Activated CD8-positive, alpha-beta memory T cell treated with anti-CD3 and anti-CD28 coated beads, Interleukin-2, amount 10 ng/mL, durations not matched to agents 7 days and 5 days (primary cell): ENCODE results near the gene ING2. TPM values are rescaled to one million over a fixed set of nuclear protein-coding genes. Genes with fewer than 3 reads are reported as not detected.
"Not testable (repeated sequence)": the region's sequence is repeated elsewhere in the genome, so short reads cannot be mapped to it uniquely, and the experiment has no call there.

Experiments
- ATAC-seq: fragments of 150-1000 bp; cut with Tn5 transposase; one replicate; pipeline ENCODE4 v1.10.0; 2021; ENCODE audit warnings: moderate library complexity
- CTCF ChIA-PET: fragments of 350-600 bp; sonication (Branson Sonifier 250); formaldehyde crosslinking; loops from one replicate; lab custom pipeline; 2021; ENCODE audit warnings: antibody characterized with exemption; lab: Charles Lee
- DNase-seq: peaks from one replicate; pipeline ENCODE4 v3.0.0-alpha.2; 2020
- H3K27ac Mint-ChIP-seq: one replicate; pipeline ENCODE4 v1.8.0; 2021; ENCODE audit warnings: mild to moderate bottlenecking, mixed read lengths
- H3K27me3 Mint-ChIP-seq: one replicate; pipeline ENCODE4 v1.8.0; 2021; ENCODE audit warnings: mixed read lengths
- H3K36me3 Mint-ChIP-seq: one replicate; pipeline ENCODE4 v1.8.0; 2021; ENCODE audit warnings: mild to moderate bottlenecking, mixed read lengths
- H3K4me1 Mint-ChIP-seq: one replicate; pipeline ENCODE4 v1.8.0; 2021; ENCODE audit warnings: mixed read lengths
- H3K4me3 Mint-ChIP-seq: one replicate; pipeline ENCODE4 v1.8.0; 2021; ENCODE audit warnings: mild to moderate bottlenecking, moderate library complexity, mixed read lengths
- H3K9me3 Mint-ChIP-seq: one replicate; pipeline ENCODE4 v1.8.0; 2022; ENCODE audit warnings: low read depth, mixed read lengths
- total RNA-seq, 2 experiments: library from RNA; stranded (reverse); gene quantifications; one replicate each; pipeline ENCODE4 v1.2.3, GENCODE V29; 2021

Gene ING2
- total RNA-seq, 2 experiments from 2014 or later, result 11.4 to 12.4 TPM

DNA sequence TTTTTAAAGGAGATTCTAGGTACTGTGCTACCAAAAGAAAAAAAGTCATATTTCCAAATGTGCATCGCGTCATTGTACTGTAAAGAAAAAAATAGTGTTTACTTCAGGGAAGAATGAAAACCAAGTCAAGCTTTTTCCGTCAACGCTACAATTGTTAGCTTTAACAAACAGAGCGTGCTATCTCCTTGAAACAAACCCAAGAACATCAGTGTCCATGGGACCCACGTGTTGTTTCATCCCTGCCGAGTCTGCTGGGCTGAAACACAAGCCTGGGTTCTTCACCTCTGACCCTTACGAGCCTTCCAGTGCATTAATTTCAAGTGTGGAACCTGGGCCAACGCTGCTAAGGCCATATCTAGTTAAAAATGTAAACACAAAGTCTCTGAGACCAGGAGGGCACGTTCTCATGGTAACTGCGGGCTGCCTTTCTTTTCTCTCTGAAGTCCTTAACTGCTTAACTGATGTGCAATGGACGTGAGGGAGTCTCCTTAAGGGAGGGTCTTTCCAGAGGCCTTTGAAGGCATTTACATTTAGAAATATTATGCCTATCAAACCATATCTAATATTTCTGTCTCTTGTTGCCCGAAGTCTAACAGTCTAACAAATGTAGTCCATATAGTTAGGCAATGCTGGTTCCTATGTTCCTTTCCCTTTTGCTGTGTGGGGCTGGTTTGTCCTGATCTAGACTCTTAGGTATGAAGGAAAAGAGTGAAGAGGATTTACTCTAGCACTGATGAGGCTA lies 36.3 kb downstream of the ING2 start:
- peaks cover 19% of the 10 kb centered on the region for H3K27me3 Mint-ChIP-seq
- DNase-seq (no peak), ATAC-seq (no peak)
- H3K4me1 Mint-ChIP-seq, result no peaks in the 10 kb centered on the region
- no peak overlapping the region for H3K27ac Mint-ChIP-seq
- CTCF ChIA-PET, result interaction anchor here (1.0 kb wide), 2 partner anchors 18 to 62 kb away, joined by 3 read pairs; no protein-coding TSS in a partner anchor
- H3K9me3 Mint-ChIP-seq, result no peaks in the 10 kb centered on the region
- no peaks in the 10 kb centered on the region for H3K36me3 Mint-ChIP-seq
- no peak overlapping the region for H3K4me3 Mint-ChIP-seq

DNA sequence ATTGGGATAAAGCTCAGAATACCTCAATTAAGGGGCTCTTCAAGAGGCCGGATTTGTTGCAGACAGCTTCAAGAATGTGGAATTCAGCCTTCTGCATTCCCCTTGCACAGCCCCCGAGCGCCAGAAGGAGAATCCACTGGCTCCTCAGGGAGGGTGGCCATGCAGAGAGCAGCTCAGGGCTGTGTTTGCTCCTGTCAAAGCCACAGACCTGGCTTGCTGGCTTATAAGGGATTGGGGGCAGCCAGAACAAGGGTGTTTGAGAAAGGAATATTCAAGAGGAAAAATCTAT lies 36.8 kb downstream of the ING2 start:
- DNase-seq, result no peak
- ATAC-seq, result no peak
- no peak overlapping the region for H3K27ac Mint-ChIP-seq
- no peaks in the 10 kb centered on the region for H3K9me3 Mint-ChIP-seq
- no peaks in the 10 kb centered on the region for H3K4me1 Mint-ChIP-seq
- H3K36me3 Mint-ChIP-seq, result no peaks in the 10 kb centered on the region
- no peak overlapping the region for H3K4me3 Mint-ChIP-seq
- CTCF ChIA-PET, result interaction anchor here (1.0 kb wide), 2 partner anchors 18 to 61 kb away, joined by 3 read pairs; no protein-coding TSS in a partner anchor
- peaks cover 19% of the 10 kb centered on the region for H3K27me3 Mint-ChIP-seq

DNA sequence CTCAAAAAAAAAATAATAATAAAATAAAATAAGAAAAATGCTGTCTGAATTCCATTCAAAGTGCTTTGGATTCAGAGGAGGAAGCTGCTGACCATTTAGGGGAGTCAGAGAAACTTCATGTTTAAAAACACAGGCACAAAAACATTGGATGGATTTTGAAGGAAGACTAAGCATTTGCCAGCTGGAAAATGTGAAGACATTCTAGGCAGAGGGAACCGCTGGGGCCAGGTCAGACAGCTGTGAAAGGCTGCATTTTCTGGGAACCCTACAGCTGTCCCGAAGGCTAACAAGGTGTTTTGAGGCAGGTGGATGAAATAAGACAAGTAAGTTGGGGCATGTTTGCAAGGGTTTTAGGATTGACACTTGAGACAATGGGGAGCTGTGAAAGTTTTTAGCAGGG lies 38.6 kb downstream of the ING2 start:
- Mint-ChIP-seq H3K9me3 (no peaks in the 10 kb centered on the region), H3K27me3 (peaks cover 21% of the 10 kb centered on the region), H3K4me3 (no peak overlapping the region), H3K4me1 (no peaks in the 10 kb centered on the region), H3K36me3 (no peaks in the 10 kb centered on the region), H3K27ac (no peak overlapping the region)
- CTCF ChIA-PET, result no interaction called here
- no peak for DNase-seq
- no peak for ATAC-seq

DNA sequence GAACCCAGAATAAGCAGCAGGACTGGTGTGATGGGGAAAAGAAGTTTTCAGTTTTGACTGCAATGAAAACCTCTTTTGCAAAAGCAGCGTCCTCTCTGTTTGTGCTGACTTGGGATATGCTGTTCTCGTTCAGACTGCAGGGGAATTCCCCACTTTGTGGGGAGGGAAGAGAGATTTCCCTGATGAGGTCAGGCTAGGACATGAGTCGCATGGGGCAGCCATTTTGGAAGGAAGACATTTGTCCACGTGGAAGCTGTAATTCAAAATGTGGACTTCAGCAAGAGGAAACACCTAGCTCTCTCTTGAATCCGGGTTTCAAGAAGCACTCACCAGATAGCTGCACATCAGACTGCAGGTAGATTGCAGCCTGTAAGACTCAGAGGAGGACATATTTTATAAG lies 39.3 kb downstream of the ING2 start:
- DNase-seq (no peak), ATAC-seq (no peak)
- H3K27ac Mint-ChIP-seq, result no peak overlapping the region
- CTCF ChIA-PET, result no interaction called here
- H3K27me3 Mint-ChIP-seq, result peaks cover 26% of the 10 kb centered on the region
- no peaks in the 10 kb centered on the region for H3K4me1 Mint-ChIP-seq
- no peak overlapping the region for H3K4me3 Mint-ChIP-seq
- H3K9me3 Mint-ChIP-seq, result no peaks in the 10 kb centered on the region
- no peaks in the 10 kb centered on the region for H3K36me3 Mint-ChIP-seq

DNA sequence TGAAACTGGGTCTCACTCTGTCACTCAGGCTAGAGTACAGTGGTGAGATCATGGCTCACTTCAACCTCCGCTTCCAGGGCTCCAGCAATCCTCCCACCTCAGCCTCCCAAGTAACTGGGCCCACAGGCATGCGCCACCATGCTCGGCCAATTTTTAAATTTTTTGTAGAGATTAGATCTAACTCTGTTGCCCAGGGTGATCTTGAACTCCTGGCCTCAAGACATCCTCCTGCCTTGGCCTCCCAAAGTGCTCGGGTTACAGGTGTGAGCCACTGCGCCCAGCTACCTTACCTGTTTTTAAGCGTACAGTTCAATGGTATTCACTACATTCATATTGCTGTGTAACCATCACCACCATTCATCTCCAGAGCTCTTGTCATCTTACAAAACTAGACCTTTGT lies 41.5 kb downstream of the ING2 start:
- ATAC-seq, result no peak
- H3K4me1 Mint-ChIP-seq, result peaks cover 3% of the 10 kb centered on the region
- H3K27ac Mint-ChIP-seq, result no peak overlapping the region
- no peak overlapping the region for H3K4me3 Mint-ChIP-seq
- CTCF ChIA-PET, result interaction anchor here (0.7 kb wide), 1 partner anchor 838 kb away, joined by 3 read pairs; no protein-coding TSS in a partner anchor
- peaks cover 26% of the 10 kb centered on the region for H3K27me3 Mint-ChIP-seq
- H3K36me3 Mint-ChIP-seq, result no peaks in the 10 kb centered on the region
- DNase-seq, result no peak
- H3K9me3 Mint-ChIP-seq, result no peaks in the 10 kb centered on the region

DNA sequence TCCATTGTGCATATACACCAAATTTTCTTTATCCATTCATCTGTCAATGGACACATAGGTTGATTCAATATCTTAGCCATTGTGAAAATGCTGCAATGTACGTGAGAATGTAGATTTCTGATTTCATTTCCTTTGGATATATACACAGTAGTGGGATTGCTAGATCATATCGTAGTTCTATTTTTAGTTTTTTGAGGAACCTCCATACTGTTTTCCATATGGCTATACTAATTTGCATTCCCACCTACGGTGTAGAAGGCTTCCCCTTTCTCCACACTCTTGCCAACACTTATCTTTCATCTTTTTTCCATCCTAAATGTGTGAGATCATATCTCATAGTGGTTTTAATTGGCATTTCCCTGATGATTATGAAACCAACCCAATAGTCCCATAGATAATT lies 43.4 kb downstream of the ING2 start:
- Mint-ChIP-seq H3K4me1 (peaks cover 3% of the 10 kb centered on the region), H3K27ac (no peak overlapping the region), H3K27me3 (peaks cover 20% of the 10 kb centered on the region), H3K4me3 (no peak overlapping the region), H3K36me3 (peaks cover 3% of the 10 kb centered on the region), H3K9me3 (peaks cover 5% of the 10 kb centered on the region)
- ATAC-seq, result no peak
- CTCF ChIA-PET, result no interaction called here
- DNase-seq, result no peak

DNA sequence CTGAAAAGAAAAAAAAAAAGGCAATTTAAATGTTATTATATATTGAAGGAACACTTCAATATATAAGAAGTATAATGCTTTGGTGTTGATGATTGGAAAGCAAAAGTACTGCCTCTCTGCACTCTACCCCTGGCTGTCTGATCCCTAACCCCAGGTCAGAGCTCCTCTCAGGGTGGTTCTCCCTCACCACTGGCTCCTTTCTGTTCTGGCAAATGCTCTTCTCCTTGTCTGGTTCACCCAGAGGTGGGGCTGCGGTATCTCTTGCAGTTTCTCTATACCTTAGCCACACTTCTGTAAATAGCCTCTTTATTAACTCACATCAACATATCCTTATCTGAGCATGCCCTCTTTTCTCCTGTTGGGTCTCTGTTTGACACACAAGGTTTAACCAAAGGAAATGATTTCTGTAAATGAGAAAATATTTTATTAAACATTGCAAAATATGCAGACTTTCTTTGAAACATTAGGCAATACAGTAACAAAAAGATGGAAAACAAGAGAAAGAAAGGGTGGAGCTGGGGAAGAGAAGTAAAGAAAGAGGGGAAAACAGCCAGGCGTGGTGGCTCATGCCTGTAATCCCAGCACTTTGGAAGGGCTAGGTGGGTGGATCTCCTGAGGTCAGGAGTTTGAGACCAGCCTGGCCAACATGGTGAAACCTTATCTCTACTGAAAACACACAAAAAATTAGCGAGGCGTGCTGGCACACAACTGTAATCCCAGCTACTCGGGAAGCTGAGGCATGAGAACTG lies 45.7 kb downstream of the ING2 start:
- peaks cover 5% of the 10 kb centered on the region for H3K9me3 Mint-ChIP-seq
- CTCF ChIA-PET, result no interaction called here
- DNase-seq (no peak), ATAC-seq (no peak)
- H3K4me3 Mint-ChIP-seq, result no peak overlapping the region
- peaks cover 3% of the 10 kb centered on the region for H3K36me3 Mint-ChIP-seq
- no peak overlapping the region for H3K27ac Mint-ChIP-seq
- H3K4me1 Mint-ChIP-seq, result peaks cover 3% of the 10 kb centered on the region
- peaks cover 15% of the 10 kb centered on the region for H3K27me3 Mint-ChIP-seq

DNA sequence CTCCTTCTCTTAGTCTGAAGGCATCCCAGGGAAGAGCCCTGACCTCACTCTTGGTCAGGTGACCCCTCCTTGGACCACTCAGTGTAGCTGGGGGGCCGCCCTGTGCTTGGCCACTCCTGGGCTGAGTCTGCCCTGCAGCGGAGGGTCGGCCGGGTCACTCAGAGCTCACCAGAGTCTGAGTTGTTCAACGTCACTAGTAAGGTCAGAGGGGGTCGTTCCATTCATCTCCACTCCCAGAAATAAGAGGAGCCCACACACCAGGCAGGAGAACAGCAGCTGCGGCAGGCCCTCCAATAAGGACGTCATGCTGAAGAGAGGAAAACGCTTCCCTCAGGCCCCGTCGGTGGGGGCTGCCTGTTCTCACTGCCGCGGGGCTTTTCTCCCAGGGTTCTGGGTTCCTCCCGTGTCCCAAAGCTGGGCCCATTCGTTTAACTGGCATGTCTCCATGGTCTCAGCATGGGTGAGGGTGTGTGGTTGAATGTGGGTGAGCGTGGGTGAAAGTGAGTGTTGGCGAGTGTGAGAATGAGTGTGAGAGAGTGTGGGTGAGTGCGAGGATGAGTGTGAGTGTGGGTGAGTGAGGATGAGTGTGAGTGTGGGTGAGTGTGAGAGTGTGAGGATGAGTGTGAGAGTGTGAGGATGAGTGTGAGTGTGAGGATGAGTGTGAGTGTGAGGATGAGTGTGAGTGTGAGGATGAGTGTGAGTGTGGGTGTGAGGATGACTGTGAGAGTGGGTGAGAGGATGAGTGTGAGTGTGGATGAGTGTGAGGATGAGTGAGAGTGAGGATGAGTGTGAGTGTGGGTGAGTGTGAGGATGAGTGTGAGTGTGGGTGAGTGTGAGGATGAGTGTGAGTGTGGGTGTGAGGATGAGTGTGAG lies 47.7 kb downstream of the ING2 start:
- H3K36me3 Mint-ChIP-seq, result peaks cover 3% of the 10 kb centered on the region
- ATAC-seq, result no peak
- H3K27ac Mint-ChIP-seq, result no peak overlapping the region
- H3K9me3 Mint-ChIP-seq, result peaks cover 5% of the 10 kb centered on the region
- peaks cover 3% of the 10 kb centered on the region for H3K4me1 Mint-ChIP-seq
- H3K27me3 Mint-ChIP-seq, result peaks cover 15% of the 10 kb centered on the region
- H3K4me3 Mint-ChIP-seq, result no peak overlapping the region
- no peak for DNase-seq
- CTCF ChIA-PET, result no interaction called here

DNA sequence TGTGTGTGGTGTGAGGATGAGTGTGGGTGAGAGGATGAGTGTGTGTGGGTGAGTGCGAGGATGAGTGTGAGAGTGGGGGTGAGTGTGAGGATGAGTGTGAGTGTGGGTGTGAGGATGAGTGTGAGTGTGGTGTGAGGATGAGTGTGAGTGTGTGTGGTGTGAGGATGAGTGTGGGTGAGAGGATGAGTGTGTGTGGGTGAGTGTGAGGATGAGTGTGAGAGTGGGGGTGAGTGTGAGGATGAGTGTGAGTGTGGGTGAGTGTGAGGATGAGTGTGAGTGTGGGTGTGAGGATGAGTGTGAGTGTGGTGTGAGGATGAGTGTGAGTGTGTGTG lies 48.3 kb downstream of the ING2 start:
- DNase-seq, H3K4me3 Mint-ChIP-seq, H3K27ac Mint-ChIP-seq, ATAC-seq, H3K9me3 Mint-ChIP-seq, H3K4me1 Mint-ChIP-seq, H3K36me3 Mint-ChIP-seq, CTCF ChIA-PET: not testable (repeated sequence)
- peaks cover 13% of the 10 kb centered on the region for H3K27me3 Mint-ChIP-seq

DNA sequence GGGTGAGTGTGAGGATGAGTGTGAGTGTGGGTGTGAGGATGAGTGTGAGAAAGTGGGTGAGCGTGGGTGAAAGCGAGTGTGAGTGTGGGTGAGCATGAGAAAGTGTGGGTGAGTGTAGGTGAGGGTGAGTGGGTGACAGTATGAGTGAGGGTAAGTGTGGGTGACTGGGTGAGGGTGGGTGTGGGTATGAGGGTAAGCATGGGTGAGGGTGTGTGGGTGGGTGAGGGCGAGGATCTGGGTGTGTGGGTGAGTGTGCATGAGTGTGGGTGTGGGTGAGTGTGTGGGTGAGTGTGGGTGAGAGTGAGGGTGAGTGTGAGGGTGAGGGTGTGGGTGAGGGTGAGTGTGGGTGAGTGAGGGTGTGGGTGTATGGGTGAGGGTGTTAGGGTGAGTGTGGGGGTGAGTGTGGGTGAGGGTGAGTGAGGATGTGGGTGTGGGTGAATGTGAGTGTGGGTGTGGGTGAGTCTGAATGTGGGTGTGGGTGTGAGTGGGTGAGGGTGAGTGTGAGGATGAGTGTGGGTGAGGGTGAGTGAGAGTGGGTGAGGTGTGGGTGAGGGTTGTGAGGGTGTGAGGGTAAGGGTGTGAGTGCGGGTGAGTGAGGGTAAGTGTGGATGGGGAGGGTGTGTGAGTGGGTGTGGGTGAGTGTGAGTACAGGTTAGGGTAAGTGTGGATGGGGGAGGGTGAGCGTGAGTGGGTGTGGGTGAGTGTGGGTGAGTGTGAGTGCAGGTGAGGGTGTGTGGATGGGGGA lies 48.9 kb downstream of the ING2 start:
- Mint-ChIP-seq H3K4me3 (no peak overlapping the region), H3K36me3 (peaks cover 3% of the 10 kb centered on the region), H3K9me3 (peaks cover 5% of the 10 kb centered on the region), H3K4me1 (peaks cover 3% of the 10 kb centered on the region), H3K27me3 (peaks cover 8% of the 10 kb centered on the region), H3K27ac (no peak overlapping the region)
- ATAC-seq (no peak), DNase-seq (no peak)
- CTCF ChIA-PET, result no interaction called here

DNA sequence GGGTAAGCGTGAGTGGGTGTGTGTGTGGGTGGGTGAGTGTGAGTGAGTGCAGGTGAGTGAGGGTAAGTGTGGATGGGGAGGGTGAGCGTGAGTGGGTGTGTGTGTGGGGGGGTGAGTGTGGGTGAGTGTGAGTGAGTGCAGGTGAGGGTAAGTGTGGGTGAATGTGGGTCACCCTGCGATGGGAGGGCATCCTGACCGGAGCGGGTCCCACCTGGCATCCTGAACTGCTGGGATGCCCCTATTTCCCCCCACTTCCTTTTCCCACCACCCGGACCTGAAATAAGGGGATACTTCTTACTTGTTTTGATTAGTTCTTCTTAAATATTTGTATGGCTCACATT lies 49.5 kb downstream of the ING2 start:
- CTCF ChIA-PET, result no interaction called here
- ATAC-seq, result no peak
- Mint-ChIP-seq H3K4me1 (peaks cover 3% of the 10 kb centered on the region), H3K9me3 (peaks cover 5% of the 10 kb centered on the region), H3K27me3 (peaks cover 8% of the 10 kb centered on the region), H3K27ac (no peak overlapping the region), H3K36me3 (peaks cover 3% of the 10 kb centered on the region), H3K4me3 (no peak overlapping the region)
- DNase-seq, result no peak

DNA sequence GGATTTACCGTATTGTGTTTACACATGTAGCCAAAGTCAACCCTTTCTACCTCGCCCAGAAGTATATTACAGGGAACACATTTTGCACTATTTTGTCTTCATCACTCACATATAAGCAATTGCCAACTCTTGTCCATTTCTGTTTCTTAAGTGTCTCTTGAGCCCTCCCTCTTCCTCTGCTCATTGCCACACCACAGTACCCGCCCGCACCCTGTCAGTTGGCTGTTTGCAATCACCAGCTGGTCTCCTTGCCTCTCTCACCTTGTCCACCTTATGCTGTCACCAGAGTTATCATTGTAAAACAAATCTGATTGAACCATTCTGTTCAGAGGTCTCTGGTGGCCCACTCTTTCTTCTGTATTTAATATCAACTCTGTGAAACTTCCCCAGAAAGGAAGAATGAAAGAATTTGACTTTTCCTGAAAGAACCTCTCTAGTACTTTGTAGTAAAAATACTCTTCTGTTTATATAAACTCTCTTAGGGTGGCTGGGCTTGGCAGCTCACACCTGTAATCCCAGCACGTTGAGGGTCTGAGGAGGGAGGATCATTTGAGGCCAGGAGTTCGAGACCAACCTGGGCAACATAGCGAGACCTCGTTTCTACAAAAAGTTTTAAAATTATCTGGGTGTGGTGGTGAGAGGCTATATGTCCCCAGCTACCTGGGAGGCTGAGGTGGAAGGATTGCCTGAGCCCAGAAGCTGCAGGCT lies 50.2 kb downstream of the ING2 start:
- Mint-ChIP-seq H3K9me3 (peaks cover 5% of the 10 kb centered on the region), H3K27me3 (peaks cover 5% of the 10 kb centered on the region), H3K36me3 (peaks cover 3% of the 10 kb centered on the region), H3K4me1 (no peaks in the 10 kb centered on the region), H3K27ac (no peak overlapping the region), H3K4me3 (no peak overlapping the region)
- ATAC-seq (no peak), DNase-seq (no peak)
- CTCF ChIA-PET, result no interaction called here

DNA sequence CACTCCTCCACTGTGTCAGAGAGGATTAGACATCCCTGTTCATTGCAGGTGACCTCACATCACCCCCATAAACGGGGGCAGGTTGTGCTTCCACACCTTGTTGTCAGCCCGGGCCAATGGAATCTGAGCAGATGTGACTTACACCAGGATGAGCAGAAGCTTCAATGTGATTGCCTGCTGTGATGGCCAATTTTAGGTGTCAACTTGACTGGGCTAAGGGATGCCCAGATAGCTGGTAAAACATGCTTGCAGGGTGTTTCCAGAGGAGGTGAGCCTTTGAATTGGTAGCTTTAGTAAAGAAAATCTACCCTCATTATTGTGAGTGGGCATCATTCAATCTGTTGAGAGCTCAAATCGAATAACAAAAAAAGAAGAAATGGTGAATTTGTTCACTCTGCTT lies 52.1 kb downstream of the ING2 start:
- CTCF ChIA-PET, result no interaction called here
- no peak overlapping the region for H3K27ac Mint-ChIP-seq
- ATAC-seq, result no peak

More for the DNA sequence above, 52.1 kb downstream of the ING2 start:
- no peak overlapping the region for H3K4me3 Mint-ChIP-seq
- H3K4me1 Mint-ChIP-seq, result no peaks in the 10 kb centered on the region
- no peak for DNase-seq
- H3K27me3 Mint-ChIP-seq, result peaks cover 9% of the 10 kb centered on the region
- peaks cover 5% of the 10 kb centered on the region for H3K9me3 Mint-ChIP-seq
- H3K36me3 Mint-ChIP-seq, result peaks cover 3% of the 10 kb centered on the region
